Measurements from ENCODE around the gene TOR2A.

The TOR2A gene

GRCh38 chr9:127779136-127779981 is 44.3 kb upstream of the TOR2A start:
- H3K27ac Mint-ChIP-seq: no peak overlapping the region
- peaks cover 3% of the 10 kb centered on the region for H3K27me3 Mint-ChIP-seq (ENCODE audit: low read depth, poor library complexity)
- no peak for DNase-seq
- no peak overlapping the region for H3K4me3 Mint-ChIP-seq
- H3K9me3 Mint-ChIP-seq: no peaks in the 10 kb centered on the region
- no peaks in the 10 kb centered on the region for H3K36me3 Mint-ChIP-seq (ENCODE audit: low read depth)
- peaks cover 44% of the 10 kb centered on the region for H3K4me1 Mint-ChIP-seq
- TF ChIP-seq CTCF (IDR thresholded peaks at IDR 0.05): no peak

GRCh38 chr9:127778280-127779135 is 43.4 kb upstream of the TOR2A start, which contains the start of gene SH2D3C:
Gene SH2D3C, minus strand, starts transcription at chr9:127778666. Its CDS starts 39 bp downstream, at chr9:127778627.
- Mint-ChIP-seq H3K9me3 (no peaks in the 10 kb centered on the region), H3K4me1 (peaks cover 35% of the 10 kb centered on the region), H3K27me3 (ENCODE audit: low read depth, poor library complexity) (peaks cover 3% of the 10 kb centered on the region), H3K4me3 (peak within 1 kb of the TSS; percentile 3), H3K27ac (peak within 1 kb of the TSS; percentile 85), H3K36me3 (ENCODE audit: low read depth) (no peaks in the 10 kb centered on the region)
- DNase-seq: peak; percentile 45
- TF ChIP-seq CTCF (IDR thresholded peaks at IDR 0.05): no peak

- no peak for TF ChIP-seq CTCF (IDR thresholded peaks at IDR 0.05)
- Mint-ChIP-seq H3K27me3 (ENCODE audit: low read depth, poor library complexity) (peaks cover 11% of the 10 kb centered on the region), H3K27ac (peak overlapping the region; percentile 85), H3K4me1 (peaks cover 34% of the 10 kb centered on the region), H3K9me3 (no peaks in the 10 kb centered on the region), H3K36me3 (ENCODE audit: low read depth) (no peaks in the 10 kb centered on the region), H3K4me3 (no peak overlapping the region)
- DNase-seq: no peak
These were observed 42.4 kb upstream of the TOR2A start for GRCh38 chr9:127777368-127777980.

GRCh38 chr9:127776924-127777289 is 41.8 kb upstream of the TOR2A start:
- Mint-ChIP-seq H3K9me3 (no peaks in the 10 kb centered on the region), H3K36me3 (ENCODE audit: low read depth) (no peaks in the 10 kb centered on the region), H3K27ac (no peak overlapping the region), H3K4me3 (no peak overlapping the region), H3K4me1 (peaks cover 33% of the 10 kb centered on the region), H3K27me3 (ENCODE audit: low read depth, poor library complexity) (peaks cover 11% of the 10 kb centered on the region)
- TF ChIP-seq CTCF (IDR thresholded peaks at IDR 0.05): no peak
- DNase-seq: no peak

GRCh38 chr9:127776195-127776923 is 41.3 kb upstream of the TOR2A start:
- DNase-seq: peak; percentile 62
- Mint-ChIP-seq H3K27ac (no peak overlapping the region), H3K9me3 (no peaks in the 10 kb centered on the region), H3K4me1 (peaks cover 29% of the 10 kb centered on the region), H3K27me3 (ENCODE audit: low read depth, poor library complexity) (peaks cover 11% of the 10 kb centered on the region), H3K4me3 (no peak overlapping the region), H3K36me3 (ENCODE audit: low read depth) (no peaks in the 10 kb centered on the region)
- TF ChIP-seq CTCF (IDR thresholded peaks at IDR 0.05): no peak

Data from nephron progenitor cell (in vitro differentiated cells).